Endothelial cell (in vitro differentiated cells): Measurements from ENCODE around the gene TAF11L13. TPM values are rescaled to one million over a fixed set of nuclear protein-coding genes. Genes with fewer than 3 reads are reported as not detected.
"Not testable (repeated sequence)": the region's sequence is repeated elsewhere in the genome, so short reads cannot be mapped to it uniquely, and the experiment has no call there.

Source experiments
- DNase-seq: peaks from one replicate; pipeline ENCODE4 v3.0.0; 2021; ENCODE audit warnings: low spot score
- H3K27ac Mint-ChIP-seq: one replicate; pipeline ENCODE4 v1.8.0; 2021; ENCODE audit warnings: mixed read lengths, inconsistent platforms; ENCODE audit not compliant: unreplicated experiment
- H3K27me3 Mint-ChIP-seq: one replicate; pipeline ENCODE4 v1.8.0; 2021; ENCODE audit warnings: mild to moderate bottlenecking, moderate library complexity, mixed read lengths, inconsistent platforms; ENCODE audit not compliant: unreplicated experiment
- H3K36me3 Mint-ChIP-seq: one replicate; pipeline ENCODE4 v1.8.0; 2021; ENCODE audit warnings: mild to moderate bottlenecking, low read depth, mixed read lengths, inconsistent platforms; ENCODE audit not compliant: unreplicated experiment
- H3K4me1 Mint-ChIP-seq: one replicate; pipeline ENCODE4 v1.8.0; 2021; ENCODE audit warnings: mild to moderate bottlenecking, mixed read lengths, inconsistent platforms; ENCODE audit not compliant: unreplicated experiment
- H3K4me3 Mint-ChIP-seq: one replicate; pipeline ENCODE4 v1.8.0; 2021; ENCODE audit warnings: mild to moderate bottlenecking, mixed read lengths, inconsistent platforms; ENCODE audit not compliant: unreplicated experiment
- H3K9me3 Mint-ChIP-seq: one replicate; pipeline ENCODE4 v1.8.0; 2021; ENCODE audit warnings: mixed read lengths, inconsistent platforms; ENCODE audit not compliant: unreplicated experiment
- CTCF ChIP-seq: fragments of 200-600 bp; sonication (generic); IDR thresholded peaks from one replicate; pipeline ENCODE4 v1.5.0; 2021; ENCODE audit warnings: antibody characterized with exemption; ENCODE audit not compliant: unreplicated experiment
- total RNA-seq: library from RNA; stranded (reverse); fragmentation: NEBNext Ultra II Directional; extraction: Animal tissue kit (Norgen Biotek cat#: 25700); gene quantifications from one replicate; pipeline ENCODE4 v1.2.1, GENCODE V29; 2021; ENCODE audit not compliant: unreplicated experiment

TAF11L13 gene
- total RNA-seq, 1 donor from 2014 or later: not detected

GRCh38 chr5:17614872-17615605 lies 16.8 kb upstream of the TAF11L13 start:
- no peaks in the 10 kb centered on the region for H3K9me3 Mint-ChIP-seq
- no peaks in the 10 kb centered on the region for H3K36me3 Mint-ChIP-seq
- no peak overlapping the region for H3K27ac Mint-ChIP-seq
- H3K27me3 Mint-ChIP-seq: no peaks in the 10 kb centered on the region
- no peak for TF ChIP-seq CTCF
- DNase-seq: no peak
- H3K4me3 Mint-ChIP-seq: no peak overlapping the region
- no peaks in the 10 kb centered on the region for H3K4me1 Mint-ChIP-seq

GRCh38 chr5:17619354-17619753 lies 12.5 kb upstream of the TAF11L13 start:
- Mint-ChIP-seq H3K27me3 (no peaks in the 10 kb centered on the region), H3K4me3 (no peak overlapping the region), H3K9me3 (no peaks in the 10 kb centered on the region), H3K36me3 (no peaks in the 10 kb centered on the region), H3K27ac (no peak overlapping the region), H3K4me1 (no peaks in the 10 kb centered on the region)
- TF ChIP-seq CTCF: no peak
- DNase-seq: no peak

GRCh38 chr5:17620627-17621026 lies 11.3 kb upstream of the TAF11L13 start:
- Mint-ChIP-seq H3K36me3 (no peaks in the 10 kb centered on the region), H3K9me3 (no peaks in the 10 kb centered on the region)

GRCh38 chr5:17625686-17626085 lies 6.2 kb upstream of the TAF11L13 start:
- Mint-ChIP-seq H3K9me3 (no peaks in the 10 kb centered on the region), H3K4me3 (no peak overlapping the region), H3K4me1 (no peaks in the 10 kb centered on the region), H3K27ac (no peak overlapping the region), H3K27me3 (no peaks in the 10 kb centered on the region), H3K36me3 (no peaks in the 10 kb centered on the region)
- TF ChIP-seq CTCF: no peak
- DNase-seq: no peak

More at GRCh38 chr5:17620627-17621026, 11.3 kb upstream of the TAF11L13 start:
- no peaks in the 10 kb centered on the region for H3K4me1 Mint-ChIP-seq
- H3K27me3 Mint-ChIP-seq: no peaks in the 10 kb centered on the region
- no peak for DNase-seq
- H3K4me3 Mint-ChIP-seq: no peak overlapping the region
- TF ChIP-seq CTCF: peak; percentile 61
- no peak overlapping the region for H3K27ac Mint-ChIP-seq

GRCh38 chr5:17634160-17634559 lies 2.3 kb downstream of the TAF11L13 start, which contains the start of gene TAF11L14:
Gene TAF11L14, plus strand, starts transcription at chr5:17634460.
- Mint-ChIP-seq H3K36me3 (no peaks in the 10 kb centered on the region), H3K4me3 (no peak within 1 kb of the TSS), H3K27ac (no peak within 1 kb of the TSS), H3K9me3 (no peaks in the 10 kb centered on the region), H3K27me3 (no peaks in the 10 kb centered on the region), H3K4me1 (no peaks in the 10 kb centered on the region)
- no peak for TF ChIP-seq CTCF
- no peak for DNase-seq

- not testable (repeated sequence) for DNase-seq, H3K9me3 Mint-ChIP-seq, H3K36me3 Mint-ChIP-seq, H3K27ac Mint-ChIP-seq, H3K4me3 Mint-ChIP-seq, H3K27me3 Mint-ChIP-seq, H3K4me1 Mint-ChIP-seq
Observed at GRCh38 chr5:17649232-17649631, 17.3 kb downstream of the TAF11L13 start.

GRCh38 chr5:17655201-17655759 lies 23.4 kb downstream of the TAF11L13 start:
- H3K27ac Mint-ChIP-seq, H3K27me3 Mint-ChIP-seq, H3K36me3 Mint-ChIP-seq, H3K9me3 Mint-ChIP-seq, H3K4me1 Mint-ChIP-seq, DNase-seq, H3K4me3 Mint-ChIP-seq: not testable (repeated sequence)
